PC-9 (cell line): ENCODE measurements around the gene RHOJ. TPM values are rescaled to one million over a fixed set of nuclear protein-coding genes. Genes with fewer than 3 reads are reported as not detected.

Experiments
- BruUV-seq: library from RNA; stranded (reverse); fragments of 400-500 nt; replicated peaks from 2 replicates; lab custom pipeline; 2021; lab: Mats Ljungman, UMichigan
- CTCF ChIA-PET: fragments of 300-600 bp; sonication (Branson Sonifier 250); formaldehyde crosslinking; loops from one replicate; lab custom pipeline; 2022; ENCODE audit warnings: antibody characterized with exemption; lab: Charles Lee
- POLR2A ChIA-PET: fragments of 300-600 bp; sonication (Branson Sonifier 250); formaldehyde crosslinking; loops from one replicate; lab custom pipeline; 2022; ENCODE audit warnings: antibody characterized with exemption; ENCODE audit not compliant: unreplicated experiment; lab: Charles Lee
- DNase-seq, 2 experiments: peaks; one replicate each; pipeline versions ENCODE4 v3.0.0 to v3.0.0-alpha.2; 2015 to 2022; ENCODE audit warnings: mixed read lengths in 1 of 2
- H2AFZ ChIP-seq: fragments of 200-600 bp; sonication (generic); 2 replicates; pipeline ENCODE4 v1.8.1; 2017; ENCODE audit warnings: antibody characterized with exemption
- H3F3A ChIP-seq: fragments of 200-600 bp; sonication (generic); 2 replicates; pipeline ENCODE4 v1.8.1; 2017; ENCODE audit warnings: antibody characterized with exemption, mild to moderate bottlenecking, low read depth; ENCODE audit not compliant: insufficient read depth
- H3K27ac ChIP-seq: fragments of 200-600 bp; sonication (generic); 2 replicates; pipeline ENCODE4 v1.6.1; 2016; ENCODE audit warnings: mixed run types
- H3K27me3 ChIP-seq: fragments of 200-600 bp; sonication (generic); 2 replicates; pipeline ENCODE4 v1.6.1; 2016; ENCODE audit warnings: low read depth, mixed run types; ENCODE audit not compliant: insufficient read depth
- H3K36me3 ChIP-seq: fragments of 200-600 bp; sonication (generic); 2 replicates; pipeline ENCODE4 v1.6.1; 2016; ENCODE audit warnings: low read depth, mixed run types
- H3K4me1 ChIP-seq: fragments of 200-600 bp; sonication (generic); replicated peaks from 2 replicates; pipeline ENCODE4 v1.6.1; 2016; ENCODE audit warnings: mixed run types; ENCODE audit not compliant: insufficient read depth
- H3K4me2 ChIP-seq: fragments of 200-600 bp; sonication (generic); 2 replicates; pipeline ENCODE4 v1.6.1; 2017; ENCODE audit warnings: mixed run types
- H3K4me3 ChIP-seq: fragments of 200-600 bp; sonication (generic); 2 replicates; pipeline ENCODE4 v1.6.1; 2016; ENCODE audit warnings: mixed run types
- H3K79me2 ChIP-seq: fragments of 200-600 bp; sonication (generic); 2 replicates; pipeline ENCODE4 v1.6.1; 2017; ENCODE audit warnings: low read depth, mixed run types
- H3K9me2 ChIP-seq: fragments of 200-600 bp; sonication (generic); 2 replicates; pipeline ENCODE4 v1.8.1; 2017; ENCODE audit warnings: mild to moderate bottlenecking; ENCODE audit not compliant: insufficient read depth
- H3K9me3 ChIP-seq: fragments of 200-600 bp; sonication (generic); 2 replicates; pipeline ENCODE4 v1.8.1; 2016; ENCODE audit warnings: low read depth; ENCODE audit not compliant: insufficient read depth
- H4K20me1 ChIP-seq: fragments of 200-600 bp; sonication (generic); 2 replicates; pipeline ENCODE4 v1.8.1; 2017; ENCODE audit not compliant: insufficient read depth
- CTCF ChIP-seq: fragments of 200-600 bp; sonication (generic); conservative IDR thresholded peaks from 2 replicates; pipeline ENCODE4 v1.6.1; 2017; ENCODE audit warnings: mixed run types, antibody characterized with exemption, mild to moderate bottlenecking, moderate library complexity
- EZH2 ChIP-seq: fragments of 200-600 bp; sonication (generic); IDR thresholded peaks from 2 replicates; pipeline ENCODE4 v1.8.0; 2017; ENCODE audit warnings: antibody characterized with exemption, low read depth
- intact Hi-C: fragments of 100-400 bp; cut with micrococcal nuclease; formaldehyde crosslinking; loops from one replicate; pipeline ENCODE4 v1.10.0; 2022; ENCODE audit not compliant: unreplicated experiment
- total RNA-seq: library from RNA; stranded (reverse); gene quantifications from 2 replicates; pipeline ENCODE4 v1.2.3, GENCODE V29; 2021

Gene RHOJ
- total RNA-seq, 1 experiment from 2014 or later = not detected

- Histone ChIP-seq H3K4me3 (no peak overlapping the region), H3K27ac (no peak overlapping the region), H3K9me3 (no peaks in the 10 kb centered on the region), H3F3A (no peaks in the 10 kb centered on the region), H2AFZ (no peak overlapping the region), H3K27me3 (no peaks in the 10 kb centered on the region), H3K9me2 (no peaks in the 10 kb centered on the region), H3K4me2 (no peak overlapping the region), H3K36me3 (no peaks in the 10 kb centered on the region), H3K79me2 (no peaks in the 10 kb centered on the region), H4K20me1 (no peaks in the 10 kb centered on the region), H3K4me1 (no peaks in the 10 kb centered on the region)
- no peak for DNase-seq
- no TSS peak for BruUV-seq
- POLR2A ChIA-PET = interaction anchor here (0.6 to 0.7 kb wide), 2 partner anchors 174 to 268 kb away, joined by 4 to 8 read pairs; no protein-coding TSS in a partner anchor
- intact Hi-C loops = loop anchor here (5.0 kb wide), 1 partner anchor 1002 kb away; no protein-coding TSS in a partner anchor
- CTCF ChIA-PET = no interaction called here
- TF ChIP-seq CTCF = no peak
- TF ChIP-seq EZH2 = no peak
Observed at GRCh38 chr14:63179383-63179782, 24.9 kb upstream of the RHOJ start.

- no peaks in the 10 kb centered on the region for H3K36me3 ChIP-seq
- H3K4me3 ChIP-seq = no peak overlapping the region
- H2AFZ ChIP-seq = no peak overlapping the region
- intact Hi-C loops = no loop called here
- TF ChIP-seq EZH2 (no peak), CTCF (no peak)
- POLR2A ChIA-PET = no interaction called here
- no peaks in the 10 kb centered on the region for H3K9me3 ChIP-seq
- BruUV-seq = TSS peak; percentile 82
- no peaks in the 10 kb centered on the region for H3K4me1 ChIP-seq
- no peaks in the 10 kb centered on the region for H4K20me1 ChIP-seq
- H3K27me3 ChIP-seq = no peaks in the 10 kb centered on the region
- CTCF ChIA-PET = no interaction called here
- no peak for DNase-seq
- H3F3A ChIP-seq = no peaks in the 10 kb centered on the region
- no peak overlapping the region for H3K4me2 ChIP-seq
- no peak overlapping the region for H3K27ac ChIP-seq
- no peaks in the 10 kb centered on the region for H3K9me2 ChIP-seq
- no peaks in the 10 kb centered on the region for H3K79me2 ChIP-seq
Observed at GRCh38 chr14:63180011-63180410, 24.2 kb upstream of the RHOJ start.

GRCh38 chr14:63182968-63183367 is 21.3 kb upstream of the RHOJ start:
- POLR2A ChIA-PET = no interaction called here

More at GRCh38 chr14:63182968-63183367, 21.3 kb upstream of the RHOJ start:
- Histone ChIP-seq H3K27me3 (no peaks in the 10 kb centered on the region), H3K9me2 (no peaks in the 10 kb centered on the region), H3K4me3 (no peak overlapping the region), H3K79me2 (no peaks in the 10 kb centered on the region), H3K9me3 (no peaks in the 10 kb centered on the region), H4K20me1 (no peaks in the 10 kb centered on the region), H3K36me3 (no peaks in the 10 kb centered on the region), H3K4me1 (no peaks in the 10 kb centered on the region), H3K27ac (no peak overlapping the region), H3K4me2 (no peak overlapping the region), H3F3A (no peaks in the 10 kb centered on the region), H2AFZ (no peak overlapping the region)
- DNase-seq = no peak
- TF ChIP-seq CTCF (no peak), EZH2 (no peak)
- intact Hi-C loops = no loop called here
- BruUV-seq = no TSS peak
- CTCF ChIA-PET = no interaction called here
